HL-60 (cell line): ENCODE data around the gene PTX4.

Experiments used
- DNase-seq, 2 experiments: peaks; one replicate each; pipeline ENCODE4 v3.0.0-alpha.2; 2010 to 2020; ENCODE audit warnings: low read depth in 1 of 2, low spot score in 1 of 2
- H3K27ac ChIP-seq: fragments of 250-450 bp; sonication (Bioruptor Pico); replicated peaks from 2 replicates; pipeline ENCODE4 v1.5.1; 2020; ENCODE audit warnings: mild to moderate bottlenecking, moderate library complexity
- H3K27me3 ChIP-seq: fragments of 250-450 bp; sonication (Bioruptor Pico); 2 replicates; pipeline ENCODE4 v1.5.1; 2021; ENCODE audit warnings: mild to moderate bottlenecking, moderate library complexity; ENCODE audit not compliant: insufficient read depth, poor library complexity, severe bottlenecking
- H3K4me3 ChIP-seq: replicated peaks from 2 replicates; pipeline ENCODE4 v1.5.1; 2011; ENCODE audit warnings: mild to moderate bottlenecking, control low read depth, low read length; ENCODE audit not compliant: insufficient read depth
- CTCF ChIP-seq: IDR thresholded peaks from one replicate; pipeline ENCODE4 v1.5.1; 2011; ENCODE audit warnings: low read length, control low read depth, inconsistent platforms; ENCODE audit not compliant: insufficient read depth
- GABPA ChIP-seq: IDR thresholded peaks from 2 replicates; pipeline ENCODE4 v1.6.1; 2012; ENCODE audit warnings: low read depth
- POLR2AphosphoS5 ChIP-seq: IDR thresholded peaks from 2 replicates; pipeline ENCODE4 v1.6.1; 2012; ENCODE audit warnings: low read depth
- REST ChIP-seq: IDR thresholded peaks from 2 replicates; pipeline ENCODE4 v1.6.1; 2012; ENCODE audit warnings: low read depth; ENCODE audit not compliant: insufficient replicate concordance
- SPI1 ChIP-seq: IDR thresholded peaks from 2 replicates; pipeline ENCODE4 v1.6.1; 2012; ENCODE audit warnings: low read depth, mild to moderate bottlenecking, borderline replicate concordance

PTX4 gene

GRCh38 chr16:1531638-1531910, 42.8 kb upstream of the PTX4 start:
- Histone ChIP-seq H3K27me3 (no peaks in the 10 kb centered on the region), H3K27ac (no peak overlapping the region), H3K4me3 (no peak overlapping the region)
- no peak for TF ChIP-seq SPI1
- no peak for TF ChIP-seq POLR2AphosphoS5
- no peak for TF ChIP-seq GABPA
- TF ChIP-seq REST: no peak
- TF ChIP-seq CTCF: no peak
- no peak for DNase-seq

GRCh38 chr16:1530883-1531637, 42.3 kb upstream of the PTX4 start:
- Histone ChIP-seq H3K27ac (no peak overlapping the region), H3K27me3 (no peaks in the 10 kb centered on the region), H3K4me3 (no peak overlapping the region)
- TF ChIP-seq REST (no peak), GABPA (no peak), SPI1 (no peak), CTCF (no peak), POLR2AphosphoS5 (no peak)
- no peak for DNase-seq

- no peak overlapping the region for H3K27ac ChIP-seq
- TF ChIP-seq POLR2AphosphoS5 (no peak), SPI1 (no peak), REST (no peak), CTCF (no peak), GABPA (no peak)
- DNase-seq: no peak
- H3K27me3 ChIP-seq: no peaks in the 10 kb centered on the region
- no peak overlapping the region for H3K4me3 ChIP-seq
These were observed 41.7 kb upstream of the PTX4 start for GRCh38 chr16:1530349-1530882.
